HG02884 (cell line): ENCODE results near the gene SPEG.
"Not testable (repeated sequence)": the region's sequence is repeated elsewhere in the genome, so short reads cannot be mapped to it uniquely, and the experiment has no call there.

Experiments
- ATAC-seq: cut with Tn5 transposase; IDR thresholded peaks from one replicate; pipeline ENCODE4 v1.9.1; 2021; ENCODE audit warnings: mild to moderate bottlenecking, moderate library complexity; ENCODE audit not compliant: unreplicated experiment

The SPEG gene

GRCh38 chr2:219434718-219435525 lies at the start of gene SPEG:
TSS of gene SPEG (plus strand) at chr2:219434843. CDS start at chr2:219434978, 135 bp downstream.
- no peak for ATAC-seq

- ATAC-seq: no peak
Measured at GRCh38 chr2:219384859-219385258, 49.8 kb upstream of the SPEG start.

- ATAC-seq: no peak
Measured at GRCh38 chr2:219385958-219386520, 48.6 kb upstream of the SPEG start.

GRCh38 chr2:219386532-219387280 lies 47.9 kb upstream of the SPEG start:
- ATAC-seq: no peak

- peak; percentile 67 for ATAC-seq
Measured at GRCh38 chr2:219387306-219388120, 47.1 kb upstream of the SPEG start, which contains the start of gene DNPEP. TSS of gene DNPEP (minus strand) at chr2:219387912. CDS start at chr2:219387794, 118 bp downstream.

GRCh38 chr2:219388121-219388906 lies 46.3 kb upstream of the SPEG start:
- ATAC-seq: peak; percentile 70

GRCh38 chr2:219388907-219389156 lies 45.8 kb upstream of the SPEG start:
- no peak for ATAC-seq

- ATAC-seq: no peak
Measured at GRCh38 chr2:219392754-219393153, 41.9 kb upstream of the SPEG start.

GRCh38 chr2:219395056-219395455 lies 39.6 kb upstream of the SPEG start:
- not testable (repeated sequence) for ATAC-seq

GRCh38 chr2:219395609-219396008 lies 39.0 kb upstream of the SPEG start:
- no peak for ATAC-seq

GRCh38 chr2:219396863-219397457 lies 37.7 kb upstream of the SPEG start:
- no peak for ATAC-seq

GRCh38 chr2:219398721-219399363 lies 35.8 kb upstream of the SPEG start:
- ATAC-seq: no peak

- ATAC-seq: no peak
Measured at GRCh38 chr2:219399716-219400478, 34.7 kb upstream of the SPEG start.

- no peak for ATAC-seq
Measured at GRCh38 chr2:219400562-219400961, 34.1 kb upstream of the SPEG start.

GRCh38 chr2:219401606-219402005 lies 33.0 kb upstream of the SPEG start:
- ATAC-seq: no peak

GRCh38 chr2:219402665-219403515 lies 31.8 kb upstream of the SPEG start:
- ATAC-seq: peak; percentile 78

GRCh38 chr2:219403861-219404260 lies 30.8 kb upstream of the SPEG start:
- ATAC-seq: no peak
